Central memory CD8-positive, alpha-beta T cell (primary cell): ENCODE data around the gene IFT80.
"Not testable (repeated sequence)": the region's sequence is repeated elsewhere in the genome, so short reads cannot be mapped to it uniquely, and the experiment has no call there.

Source experiments
- ATAC-seq: fragments of 150-1000 bp; cut with Tn5 transposase; replicated peaks from 2 replicates; pipeline ENCODE4 v1.10.0; 2022; ENCODE audit warnings: mild to moderate bottlenecking, moderate FRiP score, moderate number of reproducible peaks; ENCODE audit not compliant: poor library complexity, severe bottlenecking; ENCODE audit errors: extremely low read depth
- DNase-seq, 2 donors: peaks; one replicate each; pipeline ENCODE4 v3.0.0; 2021; ENCODE audit warnings: low spot score in 2 of 2
- H3K27ac Mint-ChIP-seq: one replicate; pipeline ENCODE4 v1.8.0; 2022; ENCODE audit warnings: low read depth, mild to moderate bottlenecking, moderate library complexity, mixed read lengths
- H3K27me3 Mint-ChIP-seq: one replicate; pipeline ENCODE4 v1.8.0; 2022; ENCODE audit warnings: mixed read lengths
- H3K36me3 Mint-ChIP-seq: one replicate; pipeline ENCODE4 v1.8.0; 2022; ENCODE audit warnings: mild to moderate bottlenecking, moderate library complexity, mixed read lengths; ENCODE audit not compliant: insufficient read depth
- H3K4me1 Mint-ChIP-seq: one replicate; pipeline ENCODE4 v1.8.0; 2022; ENCODE audit warnings: mixed read lengths
- H3K4me3 Mint-ChIP-seq: one replicate; pipeline ENCODE4 v1.8.0; 2022; ENCODE audit warnings: mild to moderate bottlenecking, moderate library complexity, mixed read lengths
- H3K9me3 Mint-ChIP-seq: one replicate; pipeline ENCODE4 v1.8.0; 2022; ENCODE audit warnings: mixed read lengths

Gene IFT80

GRCh38 chr3:160330109-160330508 is 68.9 kb downstream of the IFT80 start:
- no peaks in the 10 kb centered on the region for H3K27me3 Mint-ChIP-seq
- no peak overlapping the region for H3K27ac Mint-ChIP-seq
- DNase-seq = no peak
- no peaks in the 10 kb centered on the region for H3K9me3 Mint-ChIP-seq
- H3K4me1 Mint-ChIP-seq = no peaks in the 10 kb centered on the region
- H3K36me3 Mint-ChIP-seq = no peaks in the 10 kb centered on the region
- no peak overlapping the region for H3K4me3 Mint-ChIP-seq
- ATAC-seq = no peak

GRCh38 chr3:160326286-160326685 is 72.7 kb downstream of the IFT80 start:
- not testable (repeated sequence) for H3K27ac Mint-ChIP-seq, H3K4me3 Mint-ChIP-seq, H3K4me1 Mint-ChIP-seq, H3K9me3 Mint-ChIP-seq, H3K36me3 Mint-ChIP-seq, H3K27me3 Mint-ChIP-seq, ATAC-seq, DNase-seq

- not testable (repeated sequence) for H3K36me3 Mint-ChIP-seq, H3K27me3 Mint-ChIP-seq, H3K4me1 Mint-ChIP-seq, ATAC-seq, H3K27ac Mint-ChIP-seq, DNase-seq, H3K9me3 Mint-ChIP-seq, H3K4me3 Mint-ChIP-seq
These were observed 77.2 kb downstream of the IFT80 start for GRCh38 chr3:160321821-160322220.

GRCh38 chr3:160319322-160319721 is 79.7 kb downstream of the IFT80 start:
- no peak for ATAC-seq

GRCh38 chr3:160314995-160315394 is 84.0 kb downstream of the IFT80 start:
- no peaks in the 10 kb centered on the region for H3K9me3 Mint-ChIP-seq
- DNase-seq (no peak), ATAC-seq (no peak)
- no peaks in the 10 kb centered on the region for H3K4me1 Mint-ChIP-seq
- H3K27ac Mint-ChIP-seq = no peak overlapping the region
- H3K27me3 Mint-ChIP-seq = no peaks in the 10 kb centered on the region
- no peak overlapping the region for H3K4me3 Mint-ChIP-seq
- peaks cover 4% of the 10 kb centered on the region for H3K36me3 Mint-ChIP-seq

More at GRCh38 chr3:160319322-160319721, 79.7 kb downstream of the IFT80 start:
- Mint-ChIP-seq H3K27me3 (no peaks in the 10 kb centered on the region), H3K36me3 (no peaks in the 10 kb centered on the region), H3K9me3 (no peaks in the 10 kb centered on the region), H3K4me3 (no peak overlapping the region), H3K27ac (no peak overlapping the region), H3K4me1 (no peaks in the 10 kb centered on the region)
- no peak for DNase-seq

- no peaks in the 10 kb centered on the region for H3K27me3 Mint-ChIP-seq
- DNase-seq (no peak), ATAC-seq (no peak)
- no peak overlapping the region for H3K4me3 Mint-ChIP-seq
- no peaks in the 10 kb centered on the region for H3K4me1 Mint-ChIP-seq
- no peak overlapping the region for H3K27ac Mint-ChIP-seq
- H3K9me3 Mint-ChIP-seq = no peaks in the 10 kb centered on the region
- peaks cover 8% of the 10 kb centered on the region for H3K36me3 Mint-ChIP-seq
These were observed 86.9 kb downstream of the IFT80 start for GRCh38 chr3:160312014-160312624.

- no peak for DNase-seq
- Mint-ChIP-seq H3K27ac (no peak overlapping the region), H3K9me3 (no peaks in the 10 kb centered on the region), H3K4me1 (no peaks in the 10 kb centered on the region), H3K36me3 (peaks cover 8% of the 10 kb centered on the region), H3K27me3 (no peaks in the 10 kb centered on the region), H3K4me3 (no peak overlapping the region)
- ATAC-seq = no peak
These were observed 96.2 kb downstream of the IFT80 start for GRCh38 chr3:160302806-160303205.

- ATAC-seq = no peak
- no peaks in the 10 kb centered on the region for H3K4me1 Mint-ChIP-seq
- DNase-seq = no peak
These were observed 102.4 kb downstream of the IFT80 start for GRCh38 chr3:160296591-160296990.

GRCh38 chr3:160291909-160292299 is 107.1 kb downstream of the IFT80 start:
- Mint-ChIP-seq H3K36me3 (peaks cover 2% of the 10 kb centered on the region), H3K9me3 (no peaks in the 10 kb centered on the region)
- no peak for ATAC-seq

More at GRCh38 chr3:160296591-160296990, 102.4 kb downstream of the IFT80 start:
- Mint-ChIP-seq H3K9me3 (no peaks in the 10 kb centered on the region), H3K27me3 (no peaks in the 10 kb centered on the region), H3K4me3 (no peak overlapping the region), H3K27ac (no peak overlapping the region), H3K36me3 (peaks cover 2% of the 10 kb centered on the region)

GRCh38 chr3:160291290-160291908 is 107.6 kb downstream of the IFT80 start:
- no peaks in the 10 kb centered on the region for H3K9me3 Mint-ChIP-seq
- H3K4me3 Mint-ChIP-seq = no peak overlapping the region
- H3K36me3 Mint-ChIP-seq = peaks cover 2% of the 10 kb centered on the region
- ATAC-seq (no peak), DNase-seq (no peak)
- H3K27me3 Mint-ChIP-seq = no peaks in the 10 kb centered on the region
- no peaks in the 10 kb centered on the region for H3K4me1 Mint-ChIP-seq
- H3K27ac Mint-ChIP-seq = no peak overlapping the region

More at GRCh38 chr3:160291909-160292299, 107.1 kb downstream of the IFT80 start:
- Mint-ChIP-seq H3K27ac (no peak overlapping the region), H3K27me3 (no peaks in the 10 kb centered on the region), H3K4me3 (no peak overlapping the region), H3K4me1 (no peaks in the 10 kb centered on the region)
- no peak for DNase-seq

GRCh38 chr3:160287666-160288065 is 111.4 kb downstream of the IFT80 start:
- Mint-ChIP-seq H3K36me3 (peaks cover 2% of the 10 kb centered on the region), H3K27me3 (no peaks in the 10 kb centered on the region), H3K4me3 (no peak overlapping the region), H3K9me3 (no peaks in the 10 kb centered on the region), H3K4me1 (no peaks in the 10 kb centered on the region), H3K27ac (no peak overlapping the region)
- DNase-seq = no peak
- no peak for ATAC-seq

GRCh38 chr3:160286231-160286630 is 112.8 kb downstream of the IFT80 start:
- no peaks in the 10 kb centered on the region for H3K27me3 Mint-ChIP-seq
- H3K36me3 Mint-ChIP-seq = no peaks in the 10 kb centered on the region
- H3K9me3 Mint-ChIP-seq = no peaks in the 10 kb centered on the region
- DNase-seq (no peak), ATAC-seq (no peak)
- H3K27ac Mint-ChIP-seq = no peak overlapping the region
- no peak overlapping the region for H3K4me3 Mint-ChIP-seq
- no peaks in the 10 kb centered on the region for H3K4me1 Mint-ChIP-seq

GRCh38 chr3:160280836-160281235 is 118.2 kb downstream of the IFT80 start:
- no peak for DNase-seq

More at GRCh38 chr3:160280836-160281235, 118.2 kb downstream of the IFT80 start:
- Mint-ChIP-seq H3K36me3 (peaks cover 5% of the 10 kb centered on the region), H3K4me1 (no peaks in the 10 kb centered on the region), H3K27me3 (no peaks in the 10 kb centered on the region), H3K9me3 (no peaks in the 10 kb centered on the region), H3K27ac (no peak overlapping the region), H3K4me3 (no peak overlapping the region)
- no peak for ATAC-seq
